Inflammatory macrophage (primary cell): Measurements from ENCODE around the gene MEGF10.

ENCODE experiments used
- DNase-seq, 2 donors: peaks; one replicate each; pipeline ENCODE4 v3.0.0-alpha.2; 2020 to 2022

MEGF10 gene

DNA sequence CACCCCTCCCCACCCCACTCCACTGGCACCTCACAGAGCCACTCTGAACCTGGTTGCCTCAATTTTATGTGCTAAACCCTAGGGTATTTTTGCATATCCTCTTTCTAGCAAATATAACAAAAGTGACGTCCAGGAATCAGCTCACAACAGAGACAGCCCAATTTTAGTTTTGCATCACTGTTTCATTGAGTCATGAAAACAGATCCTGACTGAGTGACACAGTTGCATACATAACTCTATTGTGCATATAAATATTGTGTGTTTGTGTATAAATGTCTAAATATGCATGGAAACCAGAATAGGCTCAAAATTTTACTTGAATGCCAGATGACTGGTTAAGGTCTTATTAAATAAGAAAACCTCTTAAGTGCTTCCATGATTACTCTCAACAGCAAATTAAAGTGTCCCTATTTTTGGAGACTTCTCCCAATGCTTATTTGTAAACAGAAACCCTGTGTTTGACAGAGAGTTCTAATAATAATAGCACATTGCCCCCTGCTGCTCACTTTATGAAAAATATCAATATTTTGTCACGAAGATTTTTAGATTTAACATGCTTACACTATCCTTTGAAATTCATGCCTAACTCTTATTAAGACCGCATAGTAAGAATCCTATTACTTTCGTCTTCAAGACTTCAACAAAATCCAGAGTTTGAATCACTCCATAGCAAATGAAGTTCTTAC lies 151.3 kb downstream of the MEGF10 start:
- peak in 1 of 2 donors; percentile 38 for DNase-seq

DNA sequence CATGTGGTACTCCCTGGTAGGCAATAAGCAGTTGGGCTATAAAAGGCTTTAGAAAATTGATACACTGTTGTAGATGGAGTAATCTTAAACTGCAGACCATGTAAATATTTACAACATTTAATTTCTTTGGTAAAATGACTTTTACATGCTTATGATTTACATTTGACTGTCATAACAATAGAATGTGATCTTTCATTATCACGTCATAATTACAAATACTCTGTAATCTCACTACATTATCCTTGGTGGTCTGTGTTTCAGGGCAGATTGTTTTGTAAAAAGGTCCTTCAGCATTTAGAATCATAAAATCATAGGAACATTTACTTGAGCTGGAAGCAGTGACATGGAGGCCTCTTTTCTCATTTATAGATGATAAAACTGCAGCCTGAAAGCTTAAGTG lies 153.6 kb downstream of the MEGF10 start:
- no peak for DNase-seq

GRCh38 chr5:127445328-127445727 lies 154.7 kb downstream of the MEGF10 start:
- no peak for DNase-seq

DNA sequence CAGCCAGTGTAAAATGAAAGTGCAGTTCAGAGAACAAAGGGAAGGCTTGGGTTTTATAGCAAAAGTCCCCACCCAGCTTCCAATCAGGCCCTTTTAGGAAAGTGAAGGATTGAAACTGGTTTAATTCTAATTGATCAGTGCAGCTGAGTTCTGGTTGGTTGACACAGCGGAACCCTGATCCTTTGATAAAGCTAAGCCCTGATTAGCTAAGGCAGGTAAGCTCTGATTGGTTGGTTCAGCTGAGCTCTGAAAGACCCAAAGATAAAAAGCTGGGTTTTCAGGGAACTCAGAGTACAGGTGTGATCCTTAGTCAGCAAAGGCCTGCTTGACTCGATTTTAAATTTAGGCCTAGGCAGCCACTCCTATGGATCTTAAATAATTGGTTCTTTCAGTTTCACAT lies 156.0 kb downstream of the MEGF10 start:
- DNase-seq = no peak

- no peak for DNase-seq
Measured at GRCh38 chr5:127447827-127448226, 157.2 kb downstream of the MEGF10 start.

DNA sequence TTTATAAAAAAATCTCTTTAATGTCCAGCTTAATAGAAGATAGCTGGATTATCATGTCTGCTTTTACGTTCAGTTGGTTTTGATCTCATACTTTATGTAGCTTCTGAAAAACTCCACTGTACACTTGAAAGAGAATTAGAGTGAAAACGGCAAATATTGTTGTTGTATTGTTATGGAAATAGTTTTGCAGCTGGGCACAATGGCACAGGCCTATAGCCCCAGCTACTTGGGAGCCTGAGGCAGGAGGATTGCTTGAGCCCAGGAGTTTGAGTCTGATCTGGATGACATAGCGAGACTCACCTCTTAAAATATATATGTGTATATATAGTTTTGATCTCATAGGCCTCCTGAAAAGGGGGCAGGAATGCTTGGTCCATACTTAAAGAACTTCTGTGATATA lies 159.4 kb downstream of the MEGF10 start:
- no peak for DNase-seq

DNA sequence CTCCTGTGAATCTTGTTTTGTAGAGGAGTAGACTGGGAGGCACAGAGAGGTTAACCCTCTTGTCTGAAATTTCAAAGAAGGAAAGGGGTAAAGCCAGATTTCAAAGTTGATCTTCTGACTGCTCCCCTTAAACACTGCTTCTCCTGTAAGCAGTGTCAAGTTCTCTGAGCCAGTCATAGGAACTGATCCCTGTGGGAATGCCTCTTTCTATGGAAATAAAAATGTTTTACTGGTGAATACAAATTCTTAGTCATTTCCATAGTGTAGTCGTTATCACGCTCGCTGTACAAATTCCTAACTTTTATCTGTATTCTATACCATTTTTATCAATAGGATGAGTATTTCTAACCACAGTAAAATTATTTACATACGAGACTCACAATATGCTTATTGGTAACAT lies 160.5 kb downstream of the MEGF10 start:
- no peak for DNase-seq

DNA sequence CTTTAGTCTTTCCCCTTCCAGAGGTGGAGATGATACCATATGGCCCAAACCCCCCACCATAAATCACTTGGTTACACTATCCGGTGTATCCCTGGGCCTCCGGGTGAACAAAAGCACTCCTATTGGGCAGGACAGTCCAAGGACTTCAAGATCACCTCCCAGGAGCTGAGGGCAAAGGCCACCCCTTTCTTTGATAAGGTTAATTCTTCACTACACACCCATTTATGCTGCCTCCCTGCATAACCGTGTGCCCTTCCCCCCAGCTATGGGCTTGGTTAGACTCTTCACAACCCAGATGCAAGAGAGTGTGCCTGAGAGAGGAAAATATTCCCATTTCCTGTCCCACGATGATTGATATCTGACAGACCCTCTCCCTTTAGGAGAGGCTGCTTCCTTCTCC lies 162.0 kb downstream of the MEGF10 start:
- DNase-seq = no peak

DNA sequence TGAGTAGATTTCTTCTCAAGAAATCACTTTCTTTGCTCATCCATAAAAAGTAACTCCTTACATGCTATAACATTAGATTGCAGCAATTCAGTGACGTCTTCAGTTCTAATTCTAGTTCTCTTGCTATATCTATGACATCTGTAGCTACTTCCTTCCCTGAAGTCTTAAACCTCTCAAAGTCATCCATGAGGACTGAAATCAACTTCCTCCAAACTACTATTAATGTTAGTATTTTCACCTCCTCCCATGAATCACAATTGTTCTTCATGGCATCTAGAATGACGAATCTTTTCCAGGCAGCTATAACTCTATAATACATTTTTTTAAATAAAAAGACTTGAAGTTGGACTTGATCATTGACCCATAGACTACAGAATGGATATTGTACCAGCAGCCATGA lies 180.6 kb downstream of the MEGF10 start:
- no peak for DNase-seq

GRCh38 chr5:127472700-127473099 lies 182.1 kb downstream of the MEGF10 start:
- DNase-seq = no peak

GRCh38 chr5:127486471-127486870 lies 195.9 kb downstream of the MEGF10 start:
- no peak for DNase-seq

DNA sequence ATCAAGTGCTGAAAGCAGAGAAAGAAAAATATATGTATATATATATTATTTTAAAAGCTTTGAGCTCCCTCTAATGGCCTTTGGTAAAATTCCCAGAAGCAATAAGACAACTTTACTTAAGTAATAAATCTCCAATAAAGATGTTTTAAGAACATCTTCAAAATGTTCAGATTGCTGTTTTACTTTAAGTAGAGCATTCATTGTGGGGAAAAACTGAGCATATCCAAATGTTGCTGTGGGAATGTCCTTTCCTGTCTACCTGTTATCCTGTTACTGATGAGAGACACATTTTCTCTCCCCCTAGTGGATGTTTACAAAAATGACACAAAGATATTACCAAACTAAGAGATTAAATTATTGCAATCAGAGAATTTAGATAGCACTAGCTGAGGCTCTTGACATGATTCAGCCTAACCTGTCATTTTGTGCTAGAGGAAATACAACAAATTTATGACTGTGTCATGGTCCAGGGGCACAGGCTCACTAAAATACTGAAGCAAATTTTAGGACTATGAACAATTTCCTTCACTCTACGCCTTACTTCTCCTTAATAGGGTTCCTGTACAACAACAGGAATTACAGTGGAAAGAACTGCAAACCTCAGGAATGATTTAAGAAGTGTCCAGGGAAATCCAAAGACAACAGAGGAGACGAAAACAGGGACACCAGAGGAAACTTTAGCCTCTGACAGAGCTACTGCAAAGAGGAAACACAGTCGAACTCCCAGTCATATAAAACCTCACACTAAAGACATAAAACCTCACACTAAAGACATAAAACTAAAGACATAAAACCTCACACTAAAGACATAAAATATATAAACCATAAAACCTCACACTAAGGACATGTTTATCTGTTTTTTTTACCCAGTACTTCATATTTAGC lies 202.5 kb downstream of the MEGF10 start:
- DNase-seq = peak; percentile 6 to 49

- DNase-seq = no peak
Measured at GRCh38 chr5:127498548-127498947, 208.0 kb downstream of the MEGF10 start.

GRCh38 chr5:127505905-127506304 lies 215.3 kb downstream of the MEGF10 start:
- peak; percentile 38 to 90 for DNase-seq

GRCh38 chr5:127506616-127507015 lies 216.0 kb downstream of the MEGF10 start:
- DNase-seq = no peak

GRCh38 chr5:127508644-127509373 lies 218.2 kb downstream of the MEGF10 start:
- no peak for DNase-seq
